Tibial artery (tissue), 4 donors: ENCODE data around the gene CACNA1C.

Experiments
- DNase-seq, 2 donors: peaks; one replicate each; pipeline ENCODE4 v3.0.0-alpha.2; 2019
- H3K27ac ChIP-seq, 2 donors: fragments of 200-600 bp; sonication (generic) in 1 of 2; 1 replicate in 1 of 2; 2 replicates in 1 of 2; pipeline ENCODE4 v1.5.1; 2018 to 2019; ENCODE audit warnings: mild to moderate bottlenecking in 1 of 2
- H3K27me3 ChIP-seq, 2 donors: fragments of 200-600 bp; sonication (generic) in 1 of 2; one replicate each; pipeline versions ENCODE4 v1.5.1 to v1.6.0; 2016 to 2019
- H3K36me3 ChIP-seq, 3 donors: fragments of 200-600 bp; sonication (generic) in 2 of 3; one replicate each; pipeline ENCODE4 v1.5.1; 2016 to 2019; ENCODE audit warnings: mild to moderate bottlenecking in 2 of 3
- H3K4me1 ChIP-seq, 4 donors: fragments of 200-600 bp; sonication (generic) in 2 of 4; 1 replicate in 3 of 4; 2 replicates in 1 of 4; pipeline ENCODE4 v1.5.1; 2016 to 2019
- H3K4me3 ChIP-seq, 2 donors: fragments of 200-600 bp; sonication (generic) in 1 of 2; 1 replicate in 1 of 2; 2 replicates in 1 of 2; pipeline ENCODE4 v1.5.1; 2018 to 2019; ENCODE audit warnings: mild to moderate bottlenecking in 2 of 2
- H3K9me3 ChIP-seq, 3 donors: fragments of 200-600 bp; sonication (generic) in 1 of 3; one replicate each; pipeline ENCODE4 v1.5.1; 2016 to 2019
- CTCF ChIP-seq, 2 experiments: fragments of 200-600 bp in 1 of 2; fragments of 450-650 bp in 1 of 2; IDR thresholded peaks; one replicate each; pipeline ENCODE4 v1.5.1; 2017 to 2019; ENCODE audit warnings: antibody characterized with exemption in 2 of 2, mild to moderate bottlenecking in 1 of 2, moderate library complexity in 1 of 2
- intact Hi-C: fragments of 100-400 bp; cut with DNase I; formaldehyde crosslinking; loops from one replicate; pipeline ENCODE4 v1.15.0; 2023; ENCODE audit warnings: low total_unique reads

The CACNA1C gene

GRCh38 chr12:2562400-2562799 lies 509.6 kb downstream of the CACNA1C start:
- no peak for TF ChIP-seq CTCF (IDR thresholded peaks at IDR 0.05)
- Histone ChIP-seq H3K4me1 (no peaks in the 10 kb centered on the region), H3K4me3 (no peak overlapping the region), H3K27ac (no peak overlapping the region), H3K27me3 (no peaks in the 10 kb centered on the region), H3K36me3 (peaks cover 13 to 46% (median 30%) of the 10 kb centered on the region in 3 donors), H3K9me3 (no peaks in the 10 kb centered on the region)
- DNase-seq = no peak
- intact Hi-C loops = no loop called here

- Histone ChIP-seq H3K27ac (no peak overlapping the region), H3K27me3 (no peaks in the 10 kb centered on the region), H3K4me3 (no peak overlapping the region), H3K9me3 (no peaks in the 10 kb centered on the region), H3K4me1 (no peaks in the 10 kb centered on the region), H3K36me3 (peaks cover 20 to 48% (median 28%) of the 10 kb centered on the region in 3 donors)
- intact Hi-C loops = no loop called here
- TF ChIP-seq CTCF (IDR thresholded peaks at IDR 0.05) = no peak
- DNase-seq = no peak
Measured at GRCh38 chr12:2563709-2564108, 510.9 kb downstream of the CACNA1C start.

GRCh38 chr12:2566161-2566560 lies 513.4 kb downstream of the CACNA1C start:
- TF ChIP-seq CTCF (IDR thresholded peaks at IDR 0.05) = no peak
- intact Hi-C loops = no loop called here
- Histone ChIP-seq H3K4me3 (no peak overlapping the region), H3K27me3 (no peaks in the 10 kb centered on the region), H3K9me3 (no peaks in the 10 kb centered on the region), H3K27ac (no peak overlapping the region), H3K4me1 (no peaks in the 10 kb centered on the region), H3K36me3 (peaks cover 25 to 36% (median 34%) of the 10 kb centered on the region in 3 donors)
- no peak for DNase-seq

GRCh38 chr12:2567711-2568110 lies 514.9 kb downstream of the CACNA1C start:
- no peak for TF ChIP-seq CTCF (IDR thresholded peaks at IDR 0.05)
- peaks cover 25 to 35% (median 32%) of the 10 kb centered on the region in 3 donors for H3K36me3 ChIP-seq
- H3K27ac ChIP-seq = no peak overlapping the region
- H3K27me3 ChIP-seq = no peaks in the 10 kb centered on the region
- H3K4me1 ChIP-seq = no peaks in the 10 kb centered on the region
- no peaks in the 10 kb centered on the region for H3K9me3 ChIP-seq
- intact Hi-C loops = no loop called here
- no peak for DNase-seq
- H3K4me3 ChIP-seq = no peak overlapping the region

GRCh38 chr12:2570562-2570961 lies 517.8 kb downstream of the CACNA1C start:
- H3K9me3 ChIP-seq = no peaks in the 10 kb centered on the region
- peaks cover 29 to 45% (median 39%) of the 10 kb centered on the region in 3 donors for H3K36me3 ChIP-seq
- DNase-seq = no peak
- intact Hi-C loops = no loop called here
- H3K4me3 ChIP-seq = no peak overlapping the region
- no peak overlapping the region for H3K27ac ChIP-seq
- no peak for TF ChIP-seq CTCF (IDR thresholded peaks at IDR 0.05)
- H3K27me3 ChIP-seq = no peaks in the 10 kb centered on the region
- no peaks in the 10 kb centered on the region for H3K4me1 ChIP-seq

- no peaks in the 10 kb centered on the region for H3K4me1 ChIP-seq
- TF ChIP-seq CTCF (IDR thresholded peaks at IDR 0.05) = no peak
- no peaks in the 10 kb centered on the region for H3K9me3 ChIP-seq
- no peak overlapping the region for H3K27ac ChIP-seq
- no peak overlapping the region for H3K4me3 ChIP-seq
- intact Hi-C loops = no loop called here
- H3K36me3 ChIP-seq = peaks cover 4 to 43% (median 30%) of the 10 kb centered on the region in 3 donors
- H3K27me3 ChIP-seq = no peaks in the 10 kb centered on the region
- peak in 1 of 2 donors; percentile 41 for DNase-seq
Measured at GRCh38 chr12:2574355-2574935, 521.7 kb downstream of the CACNA1C start.
